GM23338 (cell line): ENCODE measurements around the gene IPO7.

Experiments used
- CREB1 ChIP-seq: fragments of 250-450 bp; sonication (Bioruptor Pico); IDR thresholded peaks from 2 replicates; pipeline ENCODE4 v1.5.0; 2020; ENCODE audit warnings: low read depth, mild to moderate bottlenecking, moderate library complexity
- CTCF ChIP-seq, 2 experiments: fragments of 200-600 bp in 1 of 2; sonication (generic) in 1 of 2; conservative IDR thresholded peaks; 2 replicates each; pipeline versions ENCODE4 v1.5.1 to v1.6.1; 2016 to 2017; ENCODE audit warnings: antibody characterized with exemption in 2 of 2, low read depth in 2 of 2, mild to moderate bottlenecking in 2 of 2, moderate library complexity in 1 of 2
- ETS1 ChIP-seq: IDR thresholded peaks from 2 replicates; pipeline ENCODE4 v1.6.1; 2016; ENCODE audit warnings: antibody characterized with exemption
- EZH2 ChIP-seq: fragments of 200-600 bp; sonication (generic); IDR thresholded peaks from one replicate; pipeline ENCODE4 v1.8.0; 2017; ENCODE audit warnings: antibody characterized with exemption, mild to moderate bottlenecking, low read depth; ENCODE audit not compliant: unreplicated experiment
- EZH2phosphoT487 ChIP-seq: fragments of 200-600 bp; sonication (generic); IDR thresholded peaks from one replicate; pipeline ENCODE4 v1.8.1; 2018; ENCODE audit warnings: antibody characterized with exemption; ENCODE audit not compliant: unreplicated experiment
- POLR2AphosphoS5 ChIP-seq: IDR thresholded peaks from 2 replicates; pipeline ENCODE4 v1.6.1; 2016; ENCODE audit warnings: antibody characterized with exemption, low read depth
- STAT1 ChIP-seq: IDR thresholded peaks from one replicate; pipeline ENCODE4 v1.6.1; 2016; ENCODE audit warnings: antibody characterized with exemption; ENCODE audit not compliant: unreplicated experiment
- ZNF114 ChIP-seq: fragments of 250-450 bp; sonication (Bioruptor Pico); IDR thresholded peaks from 2 replicates; pipeline ENCODE4 v1.5.0; 2020; ENCODE audit warnings: mild to moderate bottlenecking, moderate library complexity
- TF ChIP-seq, protein P1 (sequence below): IDR thresholded peaks from one replicate; pipeline ENCODE4 v1.6.1; 2018; ENCODE audit warnings: antibody characterized with exemption; ENCODE audit not compliant: unreplicated experiment

- no peak for TF ChIP-seq EZH2
- TF ChIP-seq CTCF (conservative IDR thresholded peaks at IDR 0.05; ENCODE audit: low read depth in 2 of 2), result no peak
- TF ChIP-seq POLR2AphosphoS5, result no peak
- TF ChIP-seq STAT1, result no peak
- no peak for TF ChIP-seq ZNF114
- no peak for TF ChIP-seq CREB1 (CRISPR knock-in tag)
- TF ChIP-seq, protein P1, sequence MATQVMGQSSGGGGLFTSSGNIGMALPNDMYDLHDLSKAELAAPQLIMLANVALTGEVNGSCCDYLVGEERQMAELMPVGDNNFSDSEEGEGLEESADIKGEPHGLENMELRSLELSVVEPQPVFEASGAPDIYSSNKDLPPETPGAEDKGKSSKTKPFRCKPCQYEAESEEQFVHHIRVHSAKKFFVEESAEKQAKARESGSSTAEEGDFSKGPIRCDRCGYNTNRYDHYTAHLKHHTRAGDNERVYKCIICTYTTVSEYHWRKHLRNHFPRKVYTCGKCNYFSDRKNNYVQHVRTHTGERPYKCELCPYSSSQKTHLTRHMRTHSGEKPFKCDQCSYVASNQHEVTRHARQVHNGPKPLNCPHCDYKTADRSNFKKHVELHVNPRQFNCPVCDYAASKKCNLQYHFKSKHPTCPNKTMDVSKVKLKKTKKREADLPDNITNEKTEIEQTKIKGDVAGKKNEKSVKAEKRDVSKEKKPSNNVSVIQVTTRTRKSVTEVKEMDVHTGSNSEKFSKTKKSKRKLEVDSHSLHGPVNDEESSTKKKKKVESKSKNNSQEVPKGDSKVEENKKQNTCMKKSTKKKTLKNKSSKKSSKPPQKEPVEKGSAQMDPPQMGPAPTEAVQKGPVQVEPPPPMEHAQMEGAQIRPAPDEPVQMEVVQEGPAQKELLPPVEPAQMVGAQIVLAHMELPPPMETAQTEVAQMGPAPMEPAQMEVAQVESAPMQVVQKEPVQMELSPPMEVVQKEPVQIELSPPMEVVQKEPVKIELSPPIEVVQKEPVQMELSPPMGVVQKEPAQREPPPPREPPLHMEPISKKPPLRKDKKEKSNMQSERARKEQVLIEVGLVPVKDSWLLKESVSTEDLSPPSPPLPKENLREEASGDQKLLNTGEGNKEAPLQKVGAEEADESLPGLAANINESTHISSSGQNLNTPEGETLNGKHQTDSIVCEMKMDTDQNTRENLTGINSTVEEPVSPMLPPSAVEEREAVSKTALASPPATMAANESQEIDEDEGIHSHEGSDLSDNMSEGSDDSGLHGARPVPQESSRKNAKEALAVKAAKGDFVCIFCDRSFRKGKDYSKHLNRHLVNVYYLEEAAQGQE, result no peak
- no peak for TF ChIP-seq ETS1
- no peak for TF ChIP-seq EZH2phosphoT487
Measured at GRCh38 chr11:9396310-9396709, 11.9 kb downstream of the IPO7 start.
